ENCODE results near the gene MEX3D. TPM values are rescaled to one million over a fixed set of nuclear protein-coding genes. Genes with fewer than 3 reads are reported as not detected.

Gene MEX3D
- polyA plus RNA-seq, 1 experiment: 5.4 TPM

DNA sequence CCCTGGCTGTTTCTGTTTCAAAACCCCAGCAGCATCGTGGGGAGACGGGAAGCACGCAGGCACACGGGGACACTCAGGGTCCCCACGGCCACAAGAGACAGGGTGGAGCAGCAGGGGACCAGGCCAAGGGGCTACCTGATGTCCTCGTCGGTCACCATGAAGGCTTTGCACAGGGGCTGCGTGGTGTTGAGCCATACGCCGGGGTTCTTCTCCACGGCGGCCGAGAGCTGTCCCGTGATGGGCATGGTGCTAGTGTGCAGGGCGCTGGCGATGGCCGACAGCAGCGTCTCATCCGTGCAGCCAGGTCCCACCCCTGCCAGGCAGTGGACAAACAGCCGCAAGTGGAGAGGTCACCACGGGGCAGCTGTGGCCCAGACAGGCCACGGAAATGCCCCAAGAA, 12.8 kb upstream of the MEX3D start:
- TF ChIP-seq, protein P1, sequence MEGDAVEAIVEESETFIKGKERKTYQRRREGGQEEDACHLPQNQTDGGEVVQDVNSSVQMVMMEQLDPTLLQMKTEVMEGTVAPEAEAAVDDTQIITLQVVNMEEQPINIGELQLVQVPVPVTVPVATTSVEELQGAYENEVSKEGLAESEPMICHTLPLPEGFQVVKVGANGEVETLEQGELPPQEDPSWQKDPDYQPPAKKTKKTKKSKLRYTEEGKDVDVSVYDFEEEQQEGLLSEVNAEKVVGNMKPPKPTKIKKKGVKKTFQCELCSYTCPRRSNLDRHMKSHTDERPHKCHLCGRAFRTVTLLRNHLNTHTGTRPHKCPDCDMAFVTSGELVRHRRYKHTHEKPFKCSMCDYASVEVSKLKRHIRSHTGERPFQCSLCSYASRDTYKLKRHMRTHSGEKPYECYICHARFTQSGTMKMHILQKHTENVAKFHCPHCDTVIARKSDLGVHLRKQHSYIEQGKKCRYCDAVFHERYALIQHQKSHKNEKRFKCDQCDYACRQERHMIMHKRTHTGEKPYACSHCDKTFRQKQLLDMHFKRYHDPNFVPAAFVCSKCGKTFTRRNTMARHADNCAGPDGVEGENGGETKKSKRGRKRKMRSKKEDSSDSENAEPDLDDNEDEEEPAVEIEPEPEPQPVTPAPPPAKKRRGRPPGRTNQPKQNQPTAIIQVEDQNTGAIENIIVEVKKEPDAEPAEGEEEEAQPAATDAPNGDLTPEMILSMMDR (IDR thresholded peaks at IDR 0.05; ENCODE audit: insufficient read depth, low read depth, low read length): no peak
- Histone ChIP-seq H3K4me3 (ENCODE audit: low read depth, low read length) (no peak overlapping the region), H3K27me3 (ENCODE audit: control insufficient read depth, insufficient read depth, low read length) (no peaks in the 10 kb centered on the region), H3K36me3 (ENCODE audit: control insufficient read depth, insufficient read depth, low read length) (peaks cover 35% of the 10 kb centered on the region)
- DNase-seq (ENCODE audit: low read depth): no peak
- ChIA-PET POLR2A (no interaction called here), CTCF (no interaction called here)

DNA sequence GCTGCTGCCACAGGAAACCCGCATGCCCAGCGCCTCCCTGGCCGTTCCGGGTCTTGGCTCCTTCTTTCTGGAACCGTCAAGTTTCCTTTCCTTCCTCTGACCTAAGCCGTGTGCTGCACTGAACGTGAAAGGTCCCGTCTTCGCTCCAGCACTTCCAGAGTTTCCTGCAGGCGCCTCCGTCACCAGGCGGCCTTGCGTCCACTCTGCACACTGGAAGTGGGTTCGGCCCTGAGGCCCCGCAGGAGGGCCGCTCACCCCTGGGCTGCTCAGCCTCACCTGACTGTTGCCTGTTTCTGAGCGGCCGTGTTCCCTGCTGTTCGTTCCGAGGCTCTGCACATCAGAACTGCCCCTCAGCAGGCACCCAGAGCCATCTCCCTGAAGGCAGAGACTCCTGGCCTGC, 12.3 kb upstream of the MEX3D start:
- DNase-seq (ENCODE audit: low read depth): no peak
- Histone ChIP-seq H3K36me3 (ENCODE audit: control insufficient read depth, insufficient read depth, low read length) (peaks cover 35% of the 10 kb centered on the region), H3K4me3 (ENCODE audit: low read depth, low read length) (no peak overlapping the region), H3K27me3 (ENCODE audit: control insufficient read depth, insufficient read depth, low read length) (no peaks in the 10 kb centered on the region)
- CTCF ChIA-PET: no interaction called here
- TF ChIP-seq, protein P1 (IDR thresholded peaks at IDR 0.05; ENCODE audit: insufficient read depth, low read depth, low read length): no peak
- POLR2A ChIA-PET: no interaction called here

DNA sequence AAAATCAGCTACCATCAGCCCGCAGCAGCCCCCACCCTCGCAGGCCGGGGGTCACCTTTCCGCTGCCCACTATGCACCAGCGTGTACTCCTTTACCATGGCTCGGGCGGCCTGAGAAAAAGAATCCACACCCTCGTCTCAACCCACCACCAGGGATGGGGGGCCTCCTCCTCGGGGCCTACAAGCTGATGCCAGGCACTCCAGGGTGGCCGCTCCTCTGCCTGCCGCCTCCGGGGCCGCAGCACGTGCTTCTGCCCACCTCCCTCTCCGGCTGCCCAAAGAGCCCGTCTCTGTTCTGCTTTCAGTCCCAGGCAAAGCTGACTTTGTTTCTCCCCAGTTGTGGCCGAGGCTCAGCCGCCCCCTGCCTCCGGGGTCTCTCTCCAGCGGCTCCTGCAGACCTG, 11.1 kb upstream of the MEX3D start:
- Histone ChIP-seq H3K36me3 (ENCODE audit: control insufficient read depth, insufficient read depth, low read length) (peaks cover 31% of the 10 kb centered on the region), H3K27me3 (ENCODE audit: control insufficient read depth, insufficient read depth, low read length) (no peaks in the 10 kb centered on the region), H3K4me3 (ENCODE audit: low read depth, low read length) (no peak overlapping the region)
- TF ChIP-seq, protein P1 (IDR thresholded peaks at IDR 0.05; ENCODE audit: insufficient read depth, low read depth, low read length): no peak
- CTCF ChIA-PET: interaction anchor here (2.3 kb wide), 1 partner anchor 33 kb away, joined by 8 read pairs; no protein-coding TSS in a partner anchor
- no peak for DNase-seq (ENCODE audit: low read depth)
- POLR2A ChIA-PET: no interaction called here

DNA sequence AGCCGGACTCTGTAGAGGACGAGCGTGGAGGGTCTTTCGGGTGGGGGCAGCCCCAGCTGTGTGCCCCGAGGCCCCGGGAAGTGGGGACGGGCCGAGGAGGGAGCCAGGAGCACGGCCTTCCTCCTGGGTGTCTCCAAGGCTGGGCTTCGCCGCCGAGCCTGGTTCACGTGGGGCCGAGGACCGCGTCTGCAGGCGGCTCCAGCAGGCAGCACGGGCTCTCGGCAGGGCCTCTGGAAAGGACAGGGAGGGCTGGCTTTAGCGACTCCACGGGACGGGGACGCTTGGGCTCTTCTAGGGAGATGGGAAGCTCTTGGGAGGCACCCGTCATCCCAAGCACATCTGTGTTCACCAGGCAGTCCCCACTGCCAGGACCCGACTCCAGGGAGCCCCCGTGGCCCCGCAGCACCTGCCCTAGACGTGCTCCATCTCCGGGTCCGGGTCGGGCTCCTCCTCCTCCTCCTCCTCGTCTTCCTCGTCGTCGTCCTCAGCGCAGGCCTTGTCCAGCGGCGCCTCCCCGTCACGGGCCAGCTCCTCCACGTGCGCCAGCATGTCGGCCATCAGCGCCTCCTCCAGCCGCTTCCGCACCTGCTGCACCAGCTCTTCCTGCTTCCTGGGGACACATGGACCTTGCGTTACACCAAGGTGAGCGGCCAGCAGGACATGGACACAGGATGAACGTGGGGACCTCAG, 9.9 kb upstream of the MEX3D start:
- CTCF ChIA-PET: interaction anchor here (1.3 to 2.3 kb wide), 3 partner anchors 10 to 95 kb away, joined by 3 to 8 read pairs (median 3); no protein-coding TSS in a partner anchor
- DNase-seq (ENCODE audit: low read depth): no peak
- H3K4me3 ChIP-seq (ENCODE audit: low read depth, low read length): no peak overlapping the region
- H3K27me3 ChIP-seq (ENCODE audit: control insufficient read depth, insufficient read depth, low read length): no peaks in the 10 kb centered on the region
- TF ChIP-seq, protein P1 (IDR thresholded peaks at IDR 0.05; ENCODE audit: insufficient read depth, low read depth, low read length): no peak
- H3K36me3 ChIP-seq (ENCODE audit: control insufficient read depth, insufficient read depth, low read length): peaks cover 28% of the 10 kb centered on the region
- POLR2A ChIA-PET: no interaction called here

DNA sequence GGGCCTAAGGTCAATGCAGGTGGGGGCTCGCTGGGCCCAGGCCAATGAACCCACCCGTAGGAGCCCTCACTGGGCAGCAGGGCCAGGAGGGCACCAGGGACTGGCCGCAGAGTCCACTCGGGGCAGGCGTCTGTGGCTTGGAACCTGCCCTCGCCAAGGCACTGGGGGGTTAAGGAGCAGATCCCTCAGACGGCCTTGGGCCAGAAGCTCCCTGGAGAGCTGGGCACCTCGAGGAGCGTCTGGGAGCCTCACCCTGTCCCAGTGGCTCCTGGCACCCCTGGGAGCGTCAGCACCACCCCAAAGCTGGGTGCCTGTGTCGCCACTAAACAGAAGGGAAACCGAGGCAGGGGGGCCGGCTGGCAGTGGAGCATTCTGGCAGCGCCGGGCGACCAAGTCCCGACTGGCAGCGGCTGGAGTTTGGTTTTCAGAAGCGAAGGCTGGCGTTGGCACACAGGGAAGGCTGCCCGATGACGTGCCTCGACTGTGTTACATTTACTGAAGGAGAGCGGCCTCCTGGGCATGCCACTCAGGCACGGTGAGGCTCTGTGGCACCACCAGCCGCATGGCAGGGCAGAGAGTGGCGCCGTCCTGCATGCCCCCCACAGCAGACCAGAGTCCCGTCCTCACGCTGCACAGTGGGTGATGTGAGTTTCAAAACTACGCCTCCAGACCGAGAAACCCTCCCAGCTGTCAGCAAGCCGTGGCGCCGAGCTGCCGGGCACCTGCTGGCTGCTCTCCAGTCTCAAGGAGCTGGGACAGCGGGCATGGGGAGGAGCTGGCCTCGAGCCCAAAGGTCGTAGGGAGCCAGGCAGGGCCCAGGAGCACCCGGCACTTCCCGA, 9.2 kb upstream of the MEX3D start:
- peaks cover 25% of the 10 kb centered on the region for H3K36me3 ChIP-seq (ENCODE audit: control insufficient read depth, insufficient read depth, low read length)
- H3K4me3 ChIP-seq (ENCODE audit: low read depth, low read length): no peak overlapping the region
- TF ChIP-seq, protein P1 (IDR thresholded peaks at IDR 0.05; ENCODE audit: insufficient read depth, low read depth, low read length): no peak
- ChIA-PET POLR2A (no interaction called here), CTCF (interaction anchor here (1.3 to 2.3 kb wide), 3 partner anchors 10 to 95 kb away, joined by 3 to 8 read pairs (median 3); no protein-coding TSS in a partner anchor)
- H3K27me3 ChIP-seq (ENCODE audit: control insufficient read depth, insufficient read depth, low read length): no peaks in the 10 kb centered on the region
- no peak for DNase-seq (ENCODE audit: low read depth)
